Pancreas (tissue), 10 donors: Measurements from ENCODE around the gene BSG. TPM values are rescaled to one million over a fixed set of nuclear protein-coding genes. Genes with fewer than 3 reads are reported as not detected.

ENCODE experiments used
- ATAC-seq, 4 donors: fragments of 200-7000 bp; cut with Tn5 transposase; one replicate each; pipeline versions ENCODE4 v1.8.0 to v1.9.1; 2020; ENCODE audit warnings: mild to moderate bottlenecking in 4 of 4, moderate library complexity in 4 of 4
- DNase-seq, 6 donors: peaks; one replicate each; pipeline ENCODE4 v3.0.0-alpha.2; 2020
- FAIRE-seq: peaks from 2 replicates; lab custom pipeline; 2012; peaks lifted over from hg19 to GRCh38; lab: Jason Lieb, UNC
- H3K27ac ChIP-seq, 4 donors: fragments of 200-600 bp; sonication (generic); 1 replicate in 3 of 4; 2 replicates in 1 of 4; pipeline versions ENCODE4 v1.5.0 to v1.8.0; 2020
- H3K27me3 ChIP-seq, 4 donors: fragments of 200-600 bp; one replicate each; pipeline ENCODE4 v1.8.0; 2021
- H3K36me3 ChIP-seq, 3 donors: fragments of 200-600 bp; sonication (generic) in 1 of 3; one replicate each; pipeline versions ENCODE4 v1.5.0 to v1.8.0; 2020 to 2021
- H3K4me1 ChIP-seq, 3 donors: fragments of 200-600 bp; one replicate each; pipeline ENCODE4 v1.8.0; 2021
- H3K4me3 ChIP-seq, 4 donors: fragments of 200-600 bp; sonication (generic) in 2 of 4; one replicate each; pipeline versions ENCODE4 v1.5.0 to v1.8.0; 2020 to 2021
- H3K9me3 ChIP-seq, 4 donors: fragments of 200-600 bp; one replicate each; pipeline ENCODE4 v1.8.0; 2021
- CTCF ChIP-seq, 4 donors: fragments of 200-600 bp; sonication (generic) in 3 of 4; IDR thresholded peaks; one replicate each; pipeline versions ENCODE4 v1.5.0 to v1.8.0; 2021; ENCODE audit warnings: antibody characterized with exemption in 4 of 4
- WGBS, 2 donors: extraction: QIAGEN DNeasy Blood & Tissue Kit; methylation state at CpG; one replicate each; pipeline ENCODE4 v1.1.7; 2013; 5-methylcytosine and 5-hydroxymethylcytosine counted together
- intact Hi-C, 3 donors: fragments of 100-400 bp; cut with DNase I; formaldehyde crosslinking; loops; one replicate each; pipeline versions ENCODE4 v1.11.1 to v1.14.2; 2022
- polyA plus RNA-seq, 2 donors: library from polyadenylated mRNA; stranded (reverse); fragments of 200-250 nt; gene quantifications; one replicate each; pipeline ENCODE4 v1.2.3, GENCODE V29; 2013
- total RNA-seq, 6 donors: library from RNA; stranded (reverse); fragmentation: NEBNext Ultra II Directional in 4 of 6; extraction: Animal tissue kit (Norgen Biotek cat#: 25700) in 4 of 6; gene quantifications; one replicate each; pipeline versions ENCODE4 v1.2.1 to v1.2.4, GENCODE V29; 2021 to 2023
- donor health status: healthy with polysubstance abuse.
- donor health status: DM: no; HTN: no; CAD: no; lungs with moderate emphysema.
- donor health status: DM: no; HTN: no; CAD: no.
- donor health status: control.
- donor health status: control.
- donor health status: Bipolar disorder and iron deficiency.
- donor health status: DM: yes; HTN: yes; CAD: no.
- donor health status: DM: no; HTN: no; CAD: no.
- donor health status: DM: no; HTN: no; CAD: no.
- donor health status: DM: yes; HTN: yes; CAD: no.

The BSG gene
- total RNA-seq (100 to 1,000 TPM; 122 to 200 (median 149) TPM), polyA plus RNA-seq (100 to 1,000 TPM; 210 to 256 TPM)

- Histone ChIP-seq H3K27ac (peak within 1 kb of the TSS; percentile 69 to 88 (median 82)), H3K27me3 (no peaks in the 10 kb centered on the region), H3K4me3 (peak within 1 kb of the TSS; percentile 64 to 99 (median 93)), H3K4me1 (peaks cover 14 to 19% (median 17%) of the 10 kb centered on the region in 3 donors), H3K36me3 (no peaks in the 10 kb centered on the region), H3K9me3 (no peaks in the 10 kb centered on the region)
- FAIRE-seq: no peak
- TF ChIP-seq CTCF (IDR thresholded peaks at IDR 0.05): no peak
- 0 to 1% methylated on average over 58 to 79 of the region's 79 CpGs for WGBS, 2 donors
- peak; percentile 98 to 99 (median 98) for DNase-seq
- ATAC-seq: peak; percentile 81 to 90 (median 90)
- intact Hi-C loops: no loop called here
Measured at GRCh38 chr19:572140-572742, at the start of gene BSG. BSG (plus strand) TSS chr19:572596; CDS start chr19:572635, 39 bp downstream.

- Histone ChIP-seq H3K9me3 (no peaks in the 10 kb centered on the region), H3K36me3 (no peaks in the 10 kb centered on the region), H3K27me3 (no peaks in the 10 kb centered on the region), H3K4me3 (no peak overlapping the region), H3K4me1 (no peaks in the 10 kb centered on the region), H3K27ac (no peak overlapping the region)
- intact Hi-C loops: no loop called here
- no peak for TF ChIP-seq CTCF (IDR thresholded peaks at IDR 0.05)
- no peak for FAIRE-seq
- 83 to 92% methylated on average over 12 of the region's 12 CpGs for WGBS, 2 donors
- no peak for ATAC-seq
- no peak for DNase-seq
Measured at GRCh38 chr19:522726-523125, 49.7 kb upstream of the BSG start.

GRCh38 chr19:524062-524674, 48.2 kb upstream of the BSG start:
- Histone ChIP-seq H3K4me3 (no peak overlapping the region), H3K36me3 (no peaks in the 10 kb centered on the region), H3K4me1 (no peaks in the 10 kb centered on the region), H3K27ac (no peak overlapping the region), H3K9me3 (no peaks in the 10 kb centered on the region), H3K27me3 (no peaks in the 10 kb centered on the region)
- ATAC-seq (peak in 2 of 4 donors; percentile 21 to 25), DNase-seq (peak in 2 of 6 donors; percentile 33 to 79), FAIRE-seq (no peak)
- no peak for TF ChIP-seq CTCF (IDR thresholded peaks at IDR 0.05)
- 55 to 64% methylated on average over 27 to 29 of the region's 29 CpGs for WGBS, 2 donors
- intact Hi-C loops: no loop called here

- H3K9me3 ChIP-seq: no peaks in the 10 kb centered on the region
- TF ChIP-seq CTCF (IDR thresholded peaks at IDR 0.05): no peak
- no peak overlapping the region for H3K4me3 ChIP-seq
- intact Hi-C loops: no loop called here
- H3K36me3 ChIP-seq: no peaks in the 10 kb centered on the region
- no peak overlapping the region for H3K27ac ChIP-seq
- 71 to 81% methylated on average over 14 to 18 of the region's 18 CpGs for WGBS, 2 donors
- DNase-seq (peak in 2 of 6 donors; percentile 23 to 65), ATAC-seq (no peak), FAIRE-seq (no peak)
- no peaks in the 10 kb centered on the region for H3K4me1 ChIP-seq
- no peaks in the 10 kb centered on the region for H3K27me3 ChIP-seq
Measured at GRCh38 chr19:525029-525428, 47.4 kb upstream of the BSG start.
